Putamen (tissue), 1 donor: ENCODE measurements around the gene CD9.
"Not testable (repeated sequence)": the region's sequence is repeated elsewhere in the genome, so short reads cannot be mapped to it uniquely, and the experiment has no call there.

Source experiments
- DNase-seq: peaks from one replicate; pipeline ENCODE4 v3.0.0-alpha.2; 2016; ENCODE audit warnings: low spot score

The CD9 gene

DNA sequence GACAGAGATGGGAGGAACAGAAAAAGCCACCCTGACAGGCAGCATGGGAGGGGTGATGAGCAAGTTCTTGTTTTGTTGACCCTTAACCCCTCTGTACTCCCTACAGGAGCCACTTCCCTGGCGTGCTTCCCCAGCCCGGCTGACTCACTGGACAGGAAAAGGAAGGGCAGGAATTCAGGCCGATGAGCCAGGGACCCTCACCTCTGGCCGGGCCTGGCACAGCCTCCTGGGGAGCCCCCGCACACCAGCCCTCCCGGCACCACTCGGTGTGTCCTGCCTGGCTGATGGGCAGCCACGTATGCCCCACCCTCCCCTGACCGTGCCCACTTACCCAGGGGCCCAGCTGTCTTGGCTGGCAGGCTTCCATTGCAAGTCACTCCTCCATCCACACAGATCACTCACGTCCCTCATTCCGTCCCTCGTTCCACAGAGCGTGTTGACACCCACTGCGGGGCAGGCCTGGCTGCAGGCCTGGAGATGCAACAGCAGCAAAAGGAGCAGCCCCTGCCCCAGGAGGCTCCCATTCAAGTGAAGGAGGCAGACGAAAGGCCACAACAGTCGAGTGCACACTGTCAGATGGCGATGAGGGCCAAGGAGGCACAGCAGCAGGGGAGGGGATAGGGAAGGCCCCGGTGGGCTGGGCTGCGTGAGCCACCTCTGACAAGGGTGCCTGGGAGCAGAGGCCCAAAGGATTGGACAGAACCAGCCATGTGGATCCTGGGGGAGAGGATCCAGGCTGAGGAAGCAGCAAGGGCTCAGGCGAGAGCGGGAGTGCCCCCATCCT is 19.7 kb upstream of the CD9 start:
- DNase-seq, result no peak

DNA sequence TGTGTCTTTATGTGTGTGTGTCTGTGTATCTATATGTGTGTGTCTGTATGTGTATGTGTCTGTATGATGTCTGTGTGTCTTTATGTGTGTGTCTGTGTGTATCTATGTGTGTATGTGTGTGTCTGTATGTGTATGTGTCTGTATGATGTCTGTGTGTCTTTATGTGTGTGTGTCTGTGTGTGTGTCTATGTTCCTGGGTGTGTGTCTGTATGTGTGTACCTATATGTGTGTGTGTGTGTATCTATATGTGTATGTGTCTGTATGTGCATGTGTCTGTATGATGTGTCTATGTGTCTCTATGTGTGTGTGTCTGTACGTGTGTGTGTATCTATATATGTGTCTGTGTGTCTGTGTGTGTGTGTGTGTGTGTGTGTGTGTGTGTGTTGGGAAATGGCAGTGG is 19.0 kb upstream of the CD9 start:
- DNase-seq, result no peak

DNA sequence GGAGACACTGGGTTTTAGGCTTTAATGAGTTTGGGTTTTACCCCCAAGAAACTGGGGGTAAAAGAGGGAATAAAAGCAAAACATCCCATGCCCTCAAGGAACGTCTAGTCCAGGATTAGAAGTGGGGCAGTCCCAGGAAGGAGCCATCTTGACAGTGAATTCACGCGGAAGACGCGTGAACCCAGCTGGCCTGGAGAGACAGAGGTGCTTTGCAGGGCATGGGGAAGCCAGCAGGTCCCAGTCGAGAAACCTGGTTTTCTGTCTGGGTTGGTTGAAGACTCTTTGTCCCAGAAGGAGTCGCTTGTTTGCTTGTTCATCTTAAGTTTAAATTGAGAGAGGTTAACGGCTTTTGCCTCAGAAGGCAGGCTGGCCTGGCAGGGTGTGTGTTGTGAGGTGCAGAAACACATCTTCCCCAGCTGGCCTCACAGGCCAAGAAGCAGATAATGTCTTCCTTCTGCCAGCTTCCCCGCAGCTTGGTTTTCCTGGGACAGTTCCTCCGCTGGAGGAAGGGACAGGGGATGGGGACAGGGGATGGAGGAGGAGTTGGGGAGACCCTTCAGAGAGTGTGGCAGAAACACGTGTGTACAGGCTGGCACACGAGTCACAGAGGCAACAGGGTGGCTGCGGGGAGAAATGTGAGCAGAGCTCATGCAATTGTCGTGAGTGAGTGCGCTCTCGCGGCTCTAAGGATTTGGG is 18.5 kb upstream of the CD9 start:
- DNase-seq, result no peak

DNA sequence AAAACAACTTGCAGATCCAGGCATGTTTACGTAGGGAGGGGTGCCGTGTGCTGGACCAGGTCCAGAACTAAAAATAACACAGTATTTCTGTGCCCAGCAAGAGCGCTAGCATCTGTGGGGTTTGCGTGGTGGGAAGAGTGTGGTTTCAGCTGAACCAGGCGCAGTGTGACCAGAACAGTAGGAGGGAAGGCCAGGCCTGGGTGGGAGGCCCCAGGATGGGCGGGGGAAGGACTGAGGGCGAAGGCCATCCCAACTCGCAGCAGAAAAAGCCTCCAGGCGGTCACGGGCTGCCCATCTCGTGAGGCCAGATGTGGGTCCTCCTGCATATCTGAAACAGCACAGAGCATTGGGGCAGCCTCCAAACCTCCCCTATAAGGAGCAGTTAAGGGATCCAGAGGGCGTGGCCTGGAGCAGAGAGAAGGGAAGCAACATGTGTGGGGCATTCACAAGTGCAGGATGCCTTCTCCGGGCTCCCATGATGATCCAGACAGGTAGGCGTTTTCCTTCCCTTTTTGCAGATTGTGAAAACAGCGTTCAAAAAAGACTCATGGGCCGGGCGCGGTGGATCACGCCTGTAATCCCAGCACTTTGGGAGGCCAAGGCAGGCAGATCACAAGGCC is 17.8 kb upstream of the CD9 start:
- no peak for DNase-seq

DNA sequence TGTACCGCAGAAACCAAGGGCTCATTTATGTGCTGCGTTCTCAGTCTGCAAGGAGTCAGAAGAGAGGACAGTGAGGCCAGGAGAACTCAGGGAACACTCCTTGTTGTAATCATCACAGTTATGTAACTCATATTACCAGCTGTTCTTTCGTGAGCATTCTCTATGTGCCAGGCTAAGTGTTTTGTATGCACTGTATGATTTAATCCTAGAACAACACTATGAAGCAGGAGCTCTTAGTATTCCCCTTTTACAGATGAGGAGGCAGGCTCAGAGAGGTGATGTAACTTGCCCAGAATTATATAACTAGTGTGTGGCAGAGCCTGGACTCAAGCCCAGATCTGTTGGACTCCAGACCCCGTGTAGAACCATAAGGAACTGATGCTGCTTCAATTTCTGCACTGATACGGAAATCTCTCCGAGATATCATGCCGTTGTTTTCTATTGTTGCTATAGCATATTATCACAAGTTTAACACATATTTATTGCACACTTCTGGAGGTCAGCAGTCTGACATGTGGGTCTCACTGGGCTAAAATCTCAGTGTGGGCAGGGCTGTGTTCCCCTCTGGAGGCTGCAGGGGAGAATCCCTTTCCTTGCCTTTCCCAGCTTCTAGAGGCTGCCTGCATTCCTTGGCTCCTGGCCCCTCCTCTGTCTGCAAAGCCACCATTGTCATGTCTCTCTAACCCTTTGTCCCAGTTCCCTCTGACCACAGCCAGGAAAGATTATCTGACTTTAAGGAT is 16.3 kb upstream of the CD9 start:
- DNase-seq, result no peak

DNA sequence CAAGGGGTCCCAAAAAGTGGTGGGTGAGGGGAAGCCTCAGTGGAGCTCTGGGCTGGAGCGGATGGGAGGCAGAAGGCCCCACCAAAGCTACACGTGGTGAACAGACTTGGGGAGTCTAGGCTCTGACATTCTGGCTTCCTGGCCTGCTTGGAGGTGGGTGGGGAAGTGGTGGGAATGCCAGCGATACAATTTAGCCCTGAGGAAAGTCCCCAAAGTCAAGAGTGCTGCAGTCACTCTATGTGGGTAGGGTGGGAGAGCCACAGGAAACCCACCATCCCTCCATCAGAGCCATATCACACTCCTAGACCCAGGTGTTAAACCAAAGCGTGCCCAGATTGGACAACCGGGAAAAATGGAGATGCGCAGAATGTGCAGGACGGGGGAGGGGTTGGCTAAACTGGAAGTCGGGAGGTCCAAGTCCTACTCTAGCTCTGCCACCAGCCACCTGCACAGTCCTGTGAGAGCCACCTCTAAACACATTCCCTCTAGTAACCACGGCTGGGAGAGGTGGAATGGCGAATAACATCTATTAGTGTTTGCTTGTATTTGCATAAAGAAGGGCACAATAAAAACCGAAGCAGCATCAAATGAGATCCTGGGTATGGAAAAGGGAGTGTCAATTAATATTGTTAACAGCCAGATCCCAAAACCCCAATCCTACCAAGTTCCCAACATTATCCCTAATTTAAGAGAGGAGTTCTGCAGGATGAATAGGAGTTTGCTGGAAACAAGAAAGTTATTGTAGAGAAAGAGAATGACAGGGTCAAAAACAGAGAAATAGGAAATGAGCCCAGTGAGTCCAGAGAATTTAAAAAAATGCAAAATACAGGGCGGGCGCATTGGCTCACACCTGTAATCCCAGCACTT is 14.0 kb upstream of the CD9 start:
- no peak for DNase-seq

DNA sequence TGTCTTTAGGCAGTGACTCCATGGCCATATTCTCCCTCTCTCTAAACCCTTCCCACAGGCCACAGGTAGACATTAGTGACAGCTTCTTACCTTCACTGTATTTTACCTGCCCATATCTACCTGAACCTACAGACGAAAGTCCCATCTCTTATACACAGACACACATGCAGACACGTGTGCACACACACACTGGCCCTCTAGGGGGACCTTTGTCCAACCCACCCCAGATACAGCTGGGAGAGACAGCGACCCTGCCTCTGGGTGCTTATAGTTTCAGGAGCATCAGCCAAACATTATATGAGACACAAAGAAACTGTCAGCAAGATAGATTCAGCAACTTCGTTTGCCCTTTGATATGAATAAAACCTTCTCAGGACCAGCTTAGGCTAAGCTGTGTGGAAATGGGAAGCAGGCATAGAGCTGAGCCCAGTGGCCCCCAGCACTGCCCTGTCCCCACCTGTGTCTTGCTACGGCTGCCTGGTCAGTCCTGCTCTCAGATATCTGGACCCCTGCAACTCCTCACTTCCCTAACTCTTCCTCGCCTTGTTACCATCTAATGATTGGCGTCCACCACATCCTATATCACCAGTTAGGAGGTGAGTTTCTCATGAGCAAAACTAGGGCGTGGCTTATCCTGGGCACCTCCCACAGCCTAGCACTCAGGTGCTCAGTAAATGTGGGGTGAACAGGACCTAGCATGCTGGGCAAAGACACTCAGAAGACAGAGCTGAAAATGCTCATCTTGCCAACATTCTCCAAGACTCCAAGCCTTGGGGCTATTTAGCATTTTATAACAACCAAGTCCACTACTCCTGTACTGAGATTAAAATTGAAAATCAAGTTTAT is 12.0 kb upstream of the CD9 start:
- DNase-seq, result no peak

DNA sequence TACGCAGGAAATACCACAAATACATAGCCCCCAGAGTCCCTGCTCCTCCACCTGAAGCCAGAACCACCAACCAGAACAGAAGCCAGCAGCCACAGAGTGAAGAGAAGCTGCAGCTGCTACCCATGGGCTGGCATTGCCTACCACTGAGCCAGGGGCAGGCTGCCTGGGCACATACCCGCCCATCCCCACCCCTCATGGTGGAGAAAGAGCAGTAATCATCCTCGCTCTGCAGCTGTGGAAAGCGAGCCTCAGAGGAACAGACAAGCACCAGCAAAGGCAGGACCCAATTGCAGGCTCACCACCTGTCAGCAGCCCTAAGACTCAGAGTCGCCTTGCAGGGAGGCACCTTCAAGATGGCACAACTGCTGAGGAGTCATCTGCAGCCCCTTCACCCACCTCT is 11.2 kb upstream of the CD9 start:
- no peak for DNase-seq

DNA sequence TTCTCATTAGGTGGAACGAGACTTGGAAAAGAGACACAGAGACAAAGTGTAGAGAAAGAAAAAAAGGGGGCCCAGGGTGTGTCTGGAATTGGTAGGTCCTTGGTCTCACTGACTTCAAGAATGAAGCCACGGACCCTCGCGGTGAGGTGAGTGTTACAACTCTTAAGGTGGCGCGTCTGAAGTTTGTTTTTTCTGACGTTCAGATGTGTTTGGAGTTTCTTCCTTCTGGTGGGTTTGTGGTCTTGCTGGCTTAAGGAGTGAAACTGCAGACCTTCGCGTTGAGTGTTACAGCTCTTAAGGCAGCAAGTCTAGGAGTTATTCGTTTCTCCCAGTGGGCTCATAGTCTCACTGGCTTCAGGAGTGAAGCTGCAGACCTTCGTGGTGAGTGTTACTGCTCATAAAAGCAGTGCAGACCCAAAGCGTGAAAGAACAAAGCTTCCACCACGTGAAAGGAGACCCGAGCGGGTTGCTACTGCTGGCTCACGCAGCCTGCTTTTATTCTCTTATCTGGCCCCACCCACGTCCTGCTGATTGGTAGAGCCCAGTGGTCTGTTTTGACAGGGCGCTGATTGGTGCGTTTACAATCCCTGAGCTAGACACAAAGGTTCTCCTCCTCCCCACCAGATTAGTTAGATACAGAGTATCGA is 10.1 kb upstream of the CD9 start:
- DNase-seq, result not testable (repeated sequence)

DNA sequence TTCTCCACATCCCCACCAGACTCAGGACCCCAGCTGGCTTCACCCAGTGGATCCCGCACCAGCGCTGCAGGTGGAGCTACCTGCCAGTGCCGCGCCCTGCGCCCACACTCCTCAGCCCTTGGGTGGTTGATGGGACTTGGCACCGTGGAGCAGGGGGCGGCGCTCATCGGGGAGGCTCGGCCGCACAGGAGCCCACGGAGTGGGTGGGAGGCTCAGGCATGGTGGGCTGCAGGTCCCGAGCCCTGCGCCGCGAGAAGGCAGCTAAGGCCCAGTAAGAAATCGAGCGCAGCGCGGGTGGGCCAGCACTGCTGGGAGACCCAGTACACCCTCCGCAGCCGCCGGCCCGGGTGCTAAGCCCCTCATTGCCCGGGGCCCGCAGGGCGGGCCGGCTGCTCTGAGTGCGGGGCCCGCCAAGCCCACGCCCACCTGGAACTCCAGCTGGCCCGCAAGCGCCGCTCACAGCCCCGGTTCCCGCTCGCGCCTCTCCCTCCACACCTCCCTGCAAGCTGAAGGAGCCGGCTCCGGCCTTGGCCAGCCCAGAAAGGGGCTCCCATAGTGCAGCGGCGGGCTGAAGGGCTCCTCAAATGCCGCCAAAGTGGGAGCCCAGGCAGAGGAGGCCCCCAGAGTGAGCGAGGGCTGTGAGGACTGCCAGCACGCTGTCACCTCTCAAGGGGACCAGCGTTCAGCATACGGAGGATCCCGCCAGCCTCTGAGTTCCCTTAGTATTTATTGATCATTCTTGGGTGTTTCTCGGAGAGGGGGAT is 9.3 kb upstream of the CD9 start:
- not testable (repeated sequence) for DNase-seq

DNA sequence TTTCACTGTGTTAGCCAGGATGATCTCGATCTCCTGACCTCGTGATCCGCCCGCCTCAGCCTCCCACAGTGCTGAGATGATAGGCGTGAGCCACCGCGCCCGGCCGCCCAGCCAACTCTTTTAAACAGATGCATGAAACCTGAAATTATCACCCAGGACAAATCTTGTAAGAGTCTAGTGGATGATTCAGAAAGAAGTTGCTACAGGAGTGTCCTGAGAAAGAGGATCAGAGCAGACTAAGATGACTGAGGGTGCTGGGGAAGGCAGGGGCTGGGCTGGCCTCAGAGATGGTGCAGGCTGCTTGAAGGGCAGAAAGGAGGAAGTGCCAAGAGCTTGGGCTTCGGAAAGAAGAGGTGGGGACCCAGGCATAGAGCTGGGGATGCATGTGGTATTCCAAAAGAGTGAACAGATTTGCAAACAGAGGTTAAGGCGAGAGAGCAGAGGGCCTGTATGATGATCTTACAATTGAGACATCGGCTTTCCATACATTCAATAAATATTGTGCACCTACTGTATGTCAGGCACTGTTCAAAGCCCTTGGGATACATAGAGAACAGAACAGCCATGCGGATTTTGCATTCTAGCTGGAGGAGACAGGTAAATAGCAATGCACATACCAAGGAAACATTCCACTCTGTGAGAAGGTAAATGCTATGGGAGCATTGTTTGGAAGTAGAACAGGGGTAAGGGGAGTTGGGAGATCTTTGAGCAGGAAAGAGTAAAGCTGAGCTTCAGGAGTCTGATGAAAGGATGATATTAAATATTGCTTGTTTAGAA is 7.4 kb upstream of the CD9 start:
- no peak for DNase-seq

DNA sequence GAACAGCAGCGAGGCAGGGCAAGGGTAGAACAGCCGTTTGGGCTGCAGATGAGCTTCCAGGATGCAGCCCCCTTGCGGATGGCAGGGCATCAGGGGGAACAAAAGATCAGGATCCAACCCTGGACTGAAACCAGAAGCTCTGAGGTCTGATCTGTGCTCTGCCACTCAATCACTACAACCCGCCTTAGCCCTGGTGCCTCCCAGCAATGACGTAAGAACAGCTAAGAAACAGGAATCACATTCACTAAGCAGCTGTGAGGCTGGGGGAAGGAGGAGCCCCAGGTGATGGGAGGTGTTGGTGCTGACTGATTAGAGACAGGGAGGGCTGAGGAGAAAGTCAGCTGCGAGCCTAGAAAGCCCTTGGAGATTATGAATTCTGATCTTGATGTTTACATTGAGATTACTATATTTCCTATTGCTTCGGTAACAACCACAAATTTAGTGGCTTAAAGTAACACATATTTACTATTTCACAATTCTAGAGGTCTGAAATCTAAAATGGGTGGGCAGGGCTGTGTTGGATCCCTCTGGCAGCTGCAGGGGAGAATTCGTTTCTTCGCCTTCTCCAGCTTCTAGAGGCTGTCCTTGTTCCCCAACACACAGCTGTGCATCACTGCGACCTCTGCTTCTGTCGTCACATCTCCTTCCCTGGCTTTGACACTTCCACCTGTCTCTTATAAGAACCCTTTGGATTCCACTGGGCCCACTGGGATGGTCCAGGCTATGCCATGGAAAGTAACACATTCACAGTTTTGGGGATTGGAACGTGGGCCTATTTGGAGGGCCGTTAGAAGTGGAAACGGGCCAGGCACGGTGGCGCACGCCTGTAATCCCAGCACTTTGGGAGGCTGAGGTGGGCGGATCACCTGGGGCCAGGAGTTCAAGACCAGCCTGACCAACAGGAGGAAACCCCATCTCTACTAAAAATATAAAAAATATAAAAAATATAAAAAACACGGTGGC is 6.1 kb upstream of the CD9 start:
- DNase-seq, result no peak

DNA sequence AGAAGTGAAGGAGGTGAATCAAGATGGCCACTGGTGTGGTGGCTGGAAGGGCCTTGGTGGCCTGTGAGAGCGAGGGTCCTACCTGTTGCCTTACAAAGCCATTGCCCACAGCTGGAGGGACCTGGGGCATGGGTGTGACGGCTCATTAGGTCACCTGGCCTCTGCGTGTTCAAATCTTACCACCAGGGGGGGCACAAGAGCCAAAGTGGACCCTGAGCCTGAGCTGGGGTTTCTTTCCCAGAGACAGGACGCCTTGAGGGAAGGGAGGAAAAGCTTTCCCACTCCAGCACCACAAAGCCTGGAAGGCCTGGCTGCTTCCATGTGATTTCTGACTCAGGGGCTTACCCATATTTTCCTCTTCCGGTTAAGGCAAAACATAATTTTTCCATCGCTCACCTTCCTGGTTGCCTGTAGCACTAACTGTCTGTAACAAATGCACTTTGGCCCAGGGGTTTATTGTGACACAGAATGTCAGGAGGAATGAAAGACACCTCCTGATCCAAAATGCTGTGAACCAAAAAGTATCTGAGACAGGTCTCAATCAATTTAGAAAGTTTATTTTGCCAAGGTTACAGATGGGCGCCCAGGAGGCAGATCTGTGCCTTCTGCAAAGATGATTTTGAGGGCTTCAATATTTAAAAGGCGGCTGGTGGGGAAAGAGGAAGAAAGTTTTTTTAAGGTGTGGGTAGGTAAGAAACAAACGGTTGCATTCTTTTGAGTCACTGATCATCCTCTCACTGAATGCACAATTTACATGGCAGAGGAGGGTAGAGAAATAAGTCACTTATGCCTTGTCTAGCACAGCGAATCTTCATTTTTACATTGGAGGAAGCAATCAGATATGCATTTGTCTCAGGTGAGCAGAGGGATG is 4.3 kb upstream of the CD9 start:
- DNase-seq, result peak; percentile 77

DNA sequence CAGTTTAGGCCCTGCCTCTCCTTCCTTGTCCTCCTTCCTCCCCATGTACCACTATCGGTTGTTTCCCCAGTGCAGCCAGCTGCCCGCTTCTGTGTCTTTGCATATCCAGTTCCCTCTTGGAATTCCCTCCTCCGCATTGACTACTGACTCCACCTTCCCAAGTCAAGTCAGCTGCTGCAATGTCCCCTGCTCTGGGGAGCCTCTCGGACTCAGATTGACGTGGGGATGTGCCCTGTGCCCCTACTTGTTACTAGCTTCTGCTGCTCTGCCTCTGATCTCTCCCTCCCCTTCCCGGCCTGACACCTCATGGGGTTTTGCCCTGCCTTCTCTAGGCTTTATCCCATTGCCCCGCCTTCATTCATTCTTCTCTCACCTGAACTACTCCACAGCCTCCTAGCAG is 2.1 kb upstream of the CD9 start:
- no peak for DNase-seq

DNA sequence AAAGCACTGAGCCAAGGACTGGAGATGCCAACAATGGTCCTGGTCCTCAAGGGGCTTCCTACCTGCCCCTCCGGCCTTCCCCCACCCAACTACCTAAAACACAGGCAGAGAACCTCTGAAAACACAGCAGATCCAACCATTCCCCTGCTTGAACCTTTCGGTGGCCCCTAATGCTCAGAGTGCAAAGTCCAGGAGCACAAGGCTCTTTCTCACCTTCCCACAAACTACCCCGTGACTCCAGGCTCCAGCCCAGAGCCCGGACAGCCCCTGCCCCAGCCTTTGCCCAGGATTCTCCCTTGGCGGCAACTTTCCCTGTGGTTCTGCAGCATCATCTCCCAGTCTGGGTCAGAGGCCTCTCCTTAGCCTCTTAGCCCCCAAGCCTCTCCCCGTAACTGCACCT is 1.6 kb upstream of the CD9 start:
- DNase-seq, result no peak

DNA sequence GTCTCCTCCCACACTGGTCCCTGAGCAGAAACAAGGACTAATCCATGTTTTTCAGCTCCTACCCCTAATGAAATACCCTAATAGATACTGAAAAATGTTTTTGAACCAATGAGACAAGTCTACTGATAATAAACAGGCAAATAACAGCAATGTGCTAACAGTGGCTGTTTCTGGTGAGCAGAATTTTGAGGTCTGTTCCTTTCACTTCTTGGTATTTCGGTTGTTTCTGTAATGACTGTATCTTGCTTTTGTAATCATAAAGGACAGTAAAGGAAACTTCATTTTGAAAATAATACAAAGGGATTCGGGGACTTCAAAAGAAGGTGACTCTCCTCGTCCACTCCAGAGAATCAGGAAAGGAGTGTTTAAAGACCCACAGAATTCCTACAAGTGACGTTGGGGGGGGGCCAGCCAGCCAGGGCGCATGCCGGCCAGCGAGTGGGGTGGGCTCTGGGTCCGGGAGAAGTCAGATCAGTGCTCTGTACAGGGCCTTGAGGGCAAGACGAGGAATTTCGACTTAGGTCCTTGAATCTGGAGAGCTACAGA is 1.1 kb upstream of the CD9 start:
- DNase-seq, result no peak
